Mesothelial cell of epicardium (in vitro differentiated cells): Measurements from ENCODE around the gene GRID1. TPM values are rescaled to one million over a fixed set of nuclear protein-coding genes. Genes with fewer than 3 reads are reported as not detected.

Experiments used
- DNase-seq, 2 experiments: peaks; one replicate each; pipeline ENCODE4 v3.0.0; 2021; ENCODE audit warnings: low spot score in 2 of 2; ENCODE audit not compliant: unreplicated experiment in 2 of 2
- H3K27ac Mint-ChIP-seq: 2 replicates; pipeline ENCODE4 v1.8.0; 2021; ENCODE audit warnings: mixed read lengths
- H3K27me3 Mint-ChIP-seq: 2 replicates; pipeline ENCODE4 v1.8.0; 2021; ENCODE audit warnings: low read depth, mixed read lengths
- H3K36me3 Mint-ChIP-seq: 2 replicates; pipeline ENCODE4 v1.8.0; 2021; ENCODE audit warnings: mixed read lengths
- H3K4me1 Mint-ChIP-seq: 2 replicates; pipeline ENCODE4 v1.8.0; 2021; ENCODE audit warnings: mixed read lengths
- H3K4me3 Mint-ChIP-seq: 2 replicates; pipeline ENCODE4 v1.8.0; 2021; ENCODE audit warnings: mild to moderate bottlenecking, moderate library complexity, mixed read lengths
- H3K9me3 Mint-ChIP-seq: 2 replicates; pipeline ENCODE4 v1.8.0; 2021; ENCODE audit warnings: mixed read lengths
- total RNA-seq: library from RNA; stranded (reverse); gene quantifications from 3 replicates; pipeline ENCODE4 v1.2.1, GENCODE V29; 2021
- TF ChIP-seq, protein P1 (sequence below): fragments of 200-600 bp; sonication (generic); IDR thresholded peaks from one replicate; pipeline ENCODE4 v1.5.0; 2021; ENCODE audit warnings: antibody characterized with exemption; ENCODE audit not compliant: unreplicated experiment

The GRID1 gene
- total RNA-seq, 1 donor from 2014 or later, result 0.22 TPM

GRCh38 chr10:86359954-86360353, 6.6 kb downstream of the GRID1 start:
- Mint-ChIP-seq H3K27me3 (peaks cover 96% of the 10 kb centered on the region), H3K4me3 (no peak overlapping the region), H3K4me1 (peaks cover 11% of the 10 kb centered on the region), H3K9me3 (no peaks in the 10 kb centered on the region), H3K27ac (no peak overlapping the region), H3K36me3 (no peaks in the 10 kb centered on the region)
- TF ChIP-seq, protein P1, sequence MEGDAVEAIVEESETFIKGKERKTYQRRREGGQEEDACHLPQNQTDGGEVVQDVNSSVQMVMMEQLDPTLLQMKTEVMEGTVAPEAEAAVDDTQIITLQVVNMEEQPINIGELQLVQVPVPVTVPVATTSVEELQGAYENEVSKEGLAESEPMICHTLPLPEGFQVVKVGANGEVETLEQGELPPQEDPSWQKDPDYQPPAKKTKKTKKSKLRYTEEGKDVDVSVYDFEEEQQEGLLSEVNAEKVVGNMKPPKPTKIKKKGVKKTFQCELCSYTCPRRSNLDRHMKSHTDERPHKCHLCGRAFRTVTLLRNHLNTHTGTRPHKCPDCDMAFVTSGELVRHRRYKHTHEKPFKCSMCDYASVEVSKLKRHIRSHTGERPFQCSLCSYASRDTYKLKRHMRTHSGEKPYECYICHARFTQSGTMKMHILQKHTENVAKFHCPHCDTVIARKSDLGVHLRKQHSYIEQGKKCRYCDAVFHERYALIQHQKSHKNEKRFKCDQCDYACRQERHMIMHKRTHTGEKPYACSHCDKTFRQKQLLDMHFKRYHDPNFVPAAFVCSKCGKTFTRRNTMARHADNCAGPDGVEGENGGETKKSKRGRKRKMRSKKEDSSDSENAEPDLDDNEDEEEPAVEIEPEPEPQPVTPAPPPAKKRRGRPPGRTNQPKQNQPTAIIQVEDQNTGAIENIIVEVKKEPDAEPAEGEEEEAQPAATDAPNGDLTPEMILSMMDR, result no peak
- DNase-seq, result no peak

- Mint-ChIP-seq H3K9me3 (no peaks in the 10 kb centered on the region), H3K4me3 (no peak overlapping the region), H3K27ac (no peak overlapping the region), H3K4me1 (peaks cover 7% of the 10 kb centered on the region), H3K36me3 (no peaks in the 10 kb centered on the region), H3K27me3 (peaks cover 95% of the 10 kb centered on the region)
- TF ChIP-seq, protein P1, result no peak
- no peak for DNase-seq
These were observed 7.5 kb downstream of the GRID1 start for GRCh38 chr10:86359111-86359510.

DNA sequence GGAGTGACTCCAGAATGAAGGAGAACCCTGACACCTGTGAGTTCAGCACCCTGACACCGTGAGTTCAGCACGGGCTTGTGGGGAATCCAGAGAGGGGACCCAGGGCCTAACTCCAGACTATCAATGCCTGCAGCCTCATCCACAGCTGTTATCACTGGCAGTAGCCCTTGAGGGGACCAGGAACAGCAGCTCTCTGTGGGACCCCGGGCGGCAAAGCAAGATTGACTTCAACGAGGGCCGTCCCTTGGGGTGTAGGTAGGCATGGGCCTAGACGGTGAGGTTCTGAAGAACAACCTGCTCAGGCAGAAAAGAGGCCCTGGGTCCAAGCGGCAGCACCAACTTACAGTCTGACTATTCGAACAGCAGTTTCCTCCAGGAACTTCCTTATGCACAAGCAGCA, 8.9 kb downstream of the GRID1 start:
- Mint-ChIP-seq H3K27ac (no peak overlapping the region), H3K4me1 (no peaks in the 10 kb centered on the region), H3K27me3 (peaks cover 91% of the 10 kb centered on the region), H3K4me3 (no peak overlapping the region), H3K9me3 (no peaks in the 10 kb centered on the region), H3K36me3 (no peaks in the 10 kb centered on the region)
- TF ChIP-seq, protein P1, result no peak
- DNase-seq, result no peak

- Mint-ChIP-seq H3K27me3 (peaks cover 91% of the 10 kb centered on the region), H3K4me3 (no peak overlapping the region), H3K36me3 (no peaks in the 10 kb centered on the region), H3K27ac (no peak overlapping the region), H3K9me3 (no peaks in the 10 kb centered on the region), H3K4me1 (no peaks in the 10 kb centered on the region)
- TF ChIP-seq, protein P1, result no peak
- DNase-seq, result no peak
These were observed 9.6 kb downstream of the GRID1 start for GRCh38 chr10:86357041-86357440.

DNA sequence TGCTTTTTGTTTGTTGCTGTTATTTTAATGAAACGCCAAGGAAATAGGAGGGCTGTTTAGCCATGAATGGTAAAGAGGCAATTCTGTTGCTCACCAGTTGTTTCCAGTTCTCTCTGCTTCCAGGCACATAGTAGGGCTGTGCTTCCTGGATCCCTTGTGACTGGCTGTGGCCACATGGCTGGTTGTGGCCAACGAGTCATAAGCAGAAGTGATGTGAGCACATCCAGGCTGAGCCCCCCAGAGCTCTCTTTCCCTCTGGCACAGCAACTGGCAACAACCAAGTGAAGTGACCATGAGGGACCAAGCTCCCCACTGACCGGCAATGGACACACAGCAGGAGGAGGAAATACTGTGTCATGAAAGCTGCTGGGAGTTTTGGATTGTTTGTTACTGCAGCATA, 10.3 kb downstream of the GRID1 start:
- no peaks in the 10 kb centered on the region for H3K36me3 Mint-ChIP-seq
- no peaks in the 10 kb centered on the region for H3K9me3 Mint-ChIP-seq
- peaks cover 91% of the 10 kb centered on the region for H3K27me3 Mint-ChIP-seq
- TF ChIP-seq, protein P1, result no peak
- DNase-seq, result no peak
- H3K4me3 Mint-ChIP-seq, result no peak overlapping the region
- no peaks in the 10 kb centered on the region for H3K4me1 Mint-ChIP-seq
- no peak overlapping the region for H3K27ac Mint-ChIP-seq

GRCh38 chr10:86355571-86356038, 11.0 kb downstream of the GRID1 start:
- no peak overlapping the region for H3K27ac Mint-ChIP-seq
- H3K4me1 Mint-ChIP-seq, result no peaks in the 10 kb centered on the region
- TF ChIP-seq, protein P1, result no peak
- peaks cover 91% of the 10 kb centered on the region for H3K27me3 Mint-ChIP-seq
- no peaks in the 10 kb centered on the region for H3K36me3 Mint-ChIP-seq
- H3K4me3 Mint-ChIP-seq, result no peak overlapping the region
- DNase-seq, result no peak
- H3K9me3 Mint-ChIP-seq, result no peaks in the 10 kb centered on the region
